ENCODE data around the gene LRRC57.

GRCh38 chr15:42511007-42511391 lies 37.6 kb downstream of the LRRC57 start:
- no peak for TF ChIP-seq PPARA (CRISPR knock-in tag; IDR thresholded peaks at IDR 0.05; ENCODE audit: borderline replicate concordance)
- TF ChIP-seq TCF4 (CRISPR knock-in tag; IDR thresholded peaks at IDR 0.05; ENCODE audit: borderline replicate concordance), result no peak
